HG02642 (cell line): ENCODE measurements around the gene VAMP8.
"Not testable (repeated sequence)": the region's sequence is repeated elsewhere in the genome, so short reads cannot be mapped to it uniquely, and the experiment has no call there.

ENCODE experiments used
- ATAC-seq: cut with Tn5 transposase; IDR thresholded peaks from one replicate; pipeline ENCODE4 v1.9.1; 2021; ENCODE audit warnings: mild to moderate bottlenecking; ENCODE audit not compliant: unreplicated experiment, poor library complexity

The VAMP8 gene

DNA sequence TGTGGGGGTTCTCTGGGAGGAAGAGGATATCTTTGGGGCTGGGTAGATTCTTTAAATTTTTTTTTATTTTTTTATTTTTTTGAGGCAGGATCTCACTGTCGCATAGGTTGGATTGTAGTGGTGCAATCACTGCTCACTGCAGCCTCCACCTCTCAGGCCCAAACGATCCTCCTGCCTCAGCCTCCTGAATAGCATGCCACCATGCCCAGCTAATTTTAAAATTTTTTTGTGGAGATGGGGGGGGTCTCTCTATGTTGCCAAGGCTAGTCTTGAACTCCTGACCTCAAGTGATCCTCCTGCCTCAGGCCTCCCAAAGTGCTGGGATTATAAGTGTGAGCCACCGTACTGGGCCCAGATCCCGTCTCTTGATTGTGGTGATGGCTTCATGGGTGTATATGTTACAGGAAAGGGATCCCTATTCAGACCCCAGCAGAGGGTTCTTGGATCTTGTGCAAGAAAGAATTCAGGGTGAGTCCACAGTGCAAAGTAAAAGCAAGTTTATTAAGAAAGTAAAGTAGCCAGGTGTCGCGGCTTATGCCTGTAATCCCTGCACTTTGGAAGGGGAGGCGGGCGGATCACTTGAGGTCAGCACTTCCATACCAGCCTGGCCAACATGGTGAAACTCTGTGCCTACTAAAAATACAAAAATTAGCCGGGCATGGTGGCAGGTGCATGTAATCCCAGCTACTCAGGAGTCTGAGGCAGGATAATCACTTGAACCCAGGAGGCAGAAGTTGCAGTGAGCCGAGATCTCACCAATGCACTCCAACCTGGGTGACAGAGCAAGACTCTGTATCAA, 36.5 kb downstream of the VAMP8 start:
- ATAC-seq: no peak

DNA sequence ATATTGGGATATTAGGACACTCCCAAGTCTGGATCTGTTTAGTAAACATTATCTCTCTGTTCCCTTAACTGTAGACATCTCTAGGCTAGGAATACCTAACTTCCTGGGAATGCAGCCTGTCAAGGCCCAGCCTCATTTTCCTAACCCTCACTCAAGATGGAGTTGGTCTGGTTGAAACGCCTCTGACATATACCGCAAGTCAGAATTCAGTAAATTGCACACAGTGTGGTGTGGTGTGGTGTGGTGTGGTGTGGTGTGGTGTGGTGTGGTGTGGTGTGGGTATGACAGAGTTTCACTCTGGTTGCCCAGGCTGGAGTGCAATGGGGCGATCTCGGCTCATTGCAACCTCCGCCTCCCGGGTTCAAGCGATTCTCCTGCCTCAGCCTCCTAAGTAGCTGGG, 37.4 kb downstream of the VAMP8 start:
- not testable (repeated sequence) for ATAC-seq

DNA sequence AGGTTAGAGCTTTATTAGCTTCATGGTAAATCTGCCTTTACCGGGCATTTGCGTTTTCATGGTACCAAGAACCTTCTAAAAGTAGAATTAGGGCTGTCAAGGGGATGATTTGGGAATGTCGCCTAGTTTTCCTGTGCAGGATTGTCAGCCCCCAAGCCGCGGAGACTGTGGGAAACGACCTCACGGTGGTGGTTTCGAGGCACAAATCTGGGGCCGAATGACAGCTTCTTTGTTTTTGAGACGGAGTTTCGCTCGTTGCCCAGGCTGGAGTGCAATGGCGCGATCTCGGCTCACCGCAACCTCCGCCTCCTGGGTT, 38.0 kb downstream of the VAMP8 start:
- no peak for ATAC-seq

DNA sequence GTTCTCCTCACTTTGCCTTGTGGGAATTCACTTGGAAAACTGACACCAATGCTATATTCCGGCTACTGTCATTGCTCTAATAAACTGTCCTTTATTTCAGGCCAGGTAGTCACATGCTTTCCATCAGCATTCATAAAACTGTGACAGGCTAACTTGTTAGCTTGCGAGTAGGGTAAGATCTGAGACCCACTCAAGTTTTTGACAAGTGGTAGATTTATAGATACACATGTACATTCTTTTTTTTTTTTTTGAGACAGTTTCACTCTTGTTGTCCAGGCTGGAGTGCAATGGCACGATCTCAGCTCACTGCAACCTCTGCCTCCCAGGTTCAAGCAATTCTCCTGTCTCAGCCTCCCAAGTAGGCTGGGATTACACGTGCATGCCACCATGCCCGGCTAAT, 40.3 kb downstream of the VAMP8 start:
- ATAC-seq: not testable (repeated sequence)

DNA sequence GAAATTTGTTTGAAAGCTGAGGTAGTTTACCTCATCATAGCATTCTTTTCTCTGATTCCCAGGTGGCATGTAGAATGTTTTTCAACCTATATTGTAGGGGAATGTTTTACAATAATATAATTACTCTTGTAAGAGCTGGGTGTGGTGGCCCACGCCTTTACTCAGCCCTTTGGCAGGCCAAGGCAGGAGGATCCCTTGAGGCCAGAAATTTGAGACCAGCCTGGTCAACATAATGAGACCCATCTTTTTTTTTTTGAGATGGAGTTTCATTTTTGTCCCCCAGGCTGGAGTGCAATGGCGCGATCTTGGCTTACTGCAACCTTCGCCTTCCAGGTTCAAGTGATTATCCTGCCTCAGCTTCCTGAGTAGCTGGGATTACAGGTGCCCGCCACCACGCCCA, 42.2 kb downstream of the VAMP8 start:
- no peak for ATAC-seq

DNA sequence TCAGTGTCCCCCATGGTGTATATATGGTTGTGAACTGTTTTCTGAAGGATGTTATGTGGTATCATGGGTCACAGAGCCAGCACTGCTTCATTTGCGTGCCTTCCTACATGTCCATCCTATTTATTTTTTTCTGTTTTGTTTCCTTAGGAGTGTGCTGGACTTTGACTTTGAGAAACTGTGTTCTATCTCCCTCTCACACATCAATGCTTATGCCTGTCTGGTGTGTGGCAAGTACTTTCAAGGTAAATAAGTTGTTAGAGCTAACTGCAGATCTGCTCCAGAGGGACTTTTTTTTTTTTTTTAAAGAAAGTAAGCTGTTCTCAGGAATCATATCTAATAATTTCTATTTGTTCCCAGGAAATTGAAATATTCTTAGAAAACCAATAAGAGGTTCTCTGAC, 44.0 kb downstream of the VAMP8 start:
- ATAC-seq: no peak

DNA sequence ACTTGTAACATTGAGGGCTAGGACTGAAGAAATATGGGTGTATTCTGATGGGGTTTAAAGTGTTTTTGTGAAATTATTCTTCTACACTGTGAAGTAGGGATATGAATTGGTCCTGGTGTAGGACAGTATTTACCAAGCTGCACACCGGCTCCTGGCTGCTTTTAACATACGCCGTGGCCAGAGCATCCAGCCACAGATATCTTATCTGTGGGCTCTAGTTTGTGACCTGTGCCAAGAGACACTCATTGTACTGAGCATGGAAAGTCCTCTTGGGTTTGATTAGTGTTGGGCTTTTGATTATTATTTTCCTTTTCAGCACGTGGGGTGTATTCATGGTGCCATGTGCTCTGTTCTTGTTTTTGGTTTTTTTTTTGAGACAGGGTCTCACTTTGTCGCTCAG, 46.6 kb downstream of the VAMP8 start:
- no peak for ATAC-seq

DNA sequence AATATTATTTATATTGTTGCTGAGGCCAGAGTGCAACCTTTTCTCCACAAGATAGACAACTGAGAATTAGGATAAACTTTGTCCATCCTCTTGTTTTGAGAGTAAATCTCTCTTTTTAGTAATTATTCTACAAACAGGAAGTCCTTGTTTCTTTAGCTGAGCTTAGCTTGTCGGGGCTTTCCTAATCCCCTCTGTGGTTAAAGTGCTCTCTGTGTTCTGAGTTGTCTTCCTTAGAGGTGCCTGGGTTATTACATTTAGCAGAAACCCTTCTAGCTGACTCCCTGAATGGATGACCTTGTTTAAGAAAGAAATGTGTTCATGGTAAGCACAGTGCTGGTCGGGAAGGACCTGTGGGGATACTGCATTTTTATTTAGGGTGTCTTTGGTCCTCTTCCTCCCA, 51.3 kb downstream of the VAMP8 start:
- ATAC-seq: peak; percentile 71

DNA sequence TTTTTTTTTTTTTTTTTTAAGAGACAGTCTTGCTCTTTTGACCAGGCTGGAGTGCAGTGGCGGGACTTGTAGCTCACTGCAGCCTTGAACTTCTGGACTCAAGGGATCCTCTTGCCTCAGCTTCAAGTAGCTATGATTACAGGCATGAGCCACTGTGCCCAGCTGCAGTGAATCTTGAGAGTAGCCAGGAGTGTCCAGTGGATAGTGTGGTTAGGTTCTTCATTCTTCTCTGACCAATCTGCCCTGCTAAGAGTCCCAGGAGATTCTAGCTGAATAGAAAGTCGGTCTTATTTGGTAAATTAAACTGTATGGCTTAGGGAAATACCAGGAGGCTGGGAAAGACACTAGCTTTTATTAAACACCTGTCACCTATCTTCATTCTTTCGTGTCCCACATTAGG, 53.9 kb downstream of the VAMP8 start:
- no peak for ATAC-seq
